ENCODE measurements around the gene MAN1C1.
"Not testable (repeated sequence)": the region's sequence is repeated elsewhere in the genome, so short reads cannot be mapped to it uniquely, and the experiment has no call there.

Gene MAN1C1

DNA sequence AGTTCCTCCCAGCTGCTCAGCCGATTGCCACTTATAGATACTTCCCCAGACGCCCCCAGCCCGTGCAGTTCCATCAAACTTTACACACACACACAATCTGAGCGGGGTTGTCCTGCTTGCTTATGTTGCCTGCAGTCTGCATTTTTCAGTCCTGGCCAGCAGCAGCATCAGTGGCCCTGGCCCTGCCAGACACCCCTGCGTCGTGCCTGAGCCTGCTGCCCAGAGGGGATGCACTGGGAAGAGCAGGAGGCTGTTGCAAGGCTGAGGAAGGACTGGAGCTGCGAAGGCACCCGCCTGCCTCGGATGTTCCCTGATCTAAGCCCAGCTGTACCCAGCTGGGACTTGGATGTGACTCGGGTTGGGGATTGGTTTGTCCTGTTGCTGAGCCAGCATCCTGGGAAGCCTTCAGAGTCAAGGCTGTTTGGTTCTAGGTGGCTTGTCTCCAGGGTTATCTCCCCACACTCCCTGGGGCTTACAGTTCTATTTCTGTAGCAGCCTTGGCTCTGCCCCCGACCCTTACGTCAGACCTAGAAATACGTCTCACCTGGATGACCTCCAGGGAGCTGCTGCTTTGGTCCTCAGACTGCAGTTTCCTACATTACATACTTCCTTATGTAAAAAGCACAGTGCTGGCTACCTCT is 42.3 kb downstream of the MAN1C1 start:
- no peak for DNase-seq

DNA sequence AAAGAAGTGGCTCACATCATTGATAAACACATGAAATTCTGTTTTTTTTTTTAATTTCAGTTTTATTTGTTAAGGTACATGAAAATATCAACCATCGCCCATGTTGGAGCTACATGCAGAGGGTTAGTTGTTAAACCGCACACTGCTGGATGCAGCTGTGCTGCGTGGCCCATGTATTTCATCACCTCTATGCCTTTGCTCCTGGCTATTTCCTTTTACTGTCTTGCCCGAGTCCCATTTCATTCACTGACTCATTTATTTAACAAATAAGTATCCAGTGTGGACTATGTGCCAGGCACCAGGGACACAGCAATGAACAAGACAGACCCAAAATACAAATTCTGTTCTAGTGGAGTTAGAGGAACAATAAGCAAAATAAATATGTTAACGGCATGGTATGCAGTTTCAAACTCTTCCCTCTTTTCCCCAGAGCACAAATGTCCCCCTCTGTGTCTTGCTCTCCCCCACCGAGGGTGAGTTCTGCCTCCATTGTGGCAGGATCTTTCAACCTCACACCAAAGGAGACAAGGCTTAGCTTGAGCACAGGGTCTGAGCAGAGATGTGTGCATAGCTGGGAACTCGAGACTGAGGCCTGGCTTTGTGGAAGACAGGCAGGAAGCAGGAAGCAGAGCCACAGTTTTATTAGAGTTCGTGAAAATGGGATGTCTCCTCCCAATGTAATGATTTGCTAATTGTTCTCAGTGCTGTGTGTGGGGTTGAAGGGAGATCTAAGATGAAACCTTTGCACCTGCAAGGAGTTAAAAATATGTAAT is 44.6 kb downstream of the MAN1C1 start:
- DNase-seq = peak; percentile 31

DNA sequence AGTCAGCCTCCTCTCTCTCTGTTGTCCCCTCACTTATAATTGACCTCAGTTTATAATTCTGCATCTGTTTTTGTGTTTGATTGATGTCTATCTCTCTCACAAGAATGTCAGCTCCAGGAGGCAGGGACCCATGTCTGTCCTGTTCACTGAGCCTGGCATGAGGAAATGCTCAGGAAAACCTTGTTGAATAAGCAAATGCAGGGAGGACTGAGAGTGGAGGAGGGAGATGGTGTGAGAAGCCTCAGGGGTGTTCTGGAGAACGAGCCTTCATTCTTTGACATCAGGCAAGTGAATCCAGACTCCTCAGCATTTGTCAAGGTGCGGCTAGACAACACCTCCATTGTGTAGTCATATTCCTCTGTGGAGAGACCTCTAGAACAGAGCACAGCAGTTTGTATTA is 45.5 kb downstream of the MAN1C1 start:
- peak; percentile 16 for DNase-seq

DNA sequence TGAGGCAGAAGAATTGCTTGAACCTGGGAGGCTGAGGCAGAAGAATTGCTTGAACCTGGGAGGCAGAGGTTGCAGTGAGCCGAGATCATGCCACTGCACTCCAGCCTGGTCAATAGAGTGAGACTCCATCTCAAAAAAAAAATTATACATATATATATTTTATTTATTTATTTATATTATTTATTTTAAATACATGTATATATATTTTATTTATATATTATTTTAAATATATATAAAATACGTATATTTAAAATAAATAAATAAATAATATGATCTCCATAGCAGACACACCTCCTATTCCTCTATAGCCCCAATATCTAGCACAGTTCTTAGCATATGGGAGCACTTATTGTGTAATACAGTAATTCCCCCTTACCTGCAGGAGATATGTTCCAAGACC is 46.4 kb downstream of the MAN1C1 start:
- DNase-seq = not testable (repeated sequence)

DNA sequence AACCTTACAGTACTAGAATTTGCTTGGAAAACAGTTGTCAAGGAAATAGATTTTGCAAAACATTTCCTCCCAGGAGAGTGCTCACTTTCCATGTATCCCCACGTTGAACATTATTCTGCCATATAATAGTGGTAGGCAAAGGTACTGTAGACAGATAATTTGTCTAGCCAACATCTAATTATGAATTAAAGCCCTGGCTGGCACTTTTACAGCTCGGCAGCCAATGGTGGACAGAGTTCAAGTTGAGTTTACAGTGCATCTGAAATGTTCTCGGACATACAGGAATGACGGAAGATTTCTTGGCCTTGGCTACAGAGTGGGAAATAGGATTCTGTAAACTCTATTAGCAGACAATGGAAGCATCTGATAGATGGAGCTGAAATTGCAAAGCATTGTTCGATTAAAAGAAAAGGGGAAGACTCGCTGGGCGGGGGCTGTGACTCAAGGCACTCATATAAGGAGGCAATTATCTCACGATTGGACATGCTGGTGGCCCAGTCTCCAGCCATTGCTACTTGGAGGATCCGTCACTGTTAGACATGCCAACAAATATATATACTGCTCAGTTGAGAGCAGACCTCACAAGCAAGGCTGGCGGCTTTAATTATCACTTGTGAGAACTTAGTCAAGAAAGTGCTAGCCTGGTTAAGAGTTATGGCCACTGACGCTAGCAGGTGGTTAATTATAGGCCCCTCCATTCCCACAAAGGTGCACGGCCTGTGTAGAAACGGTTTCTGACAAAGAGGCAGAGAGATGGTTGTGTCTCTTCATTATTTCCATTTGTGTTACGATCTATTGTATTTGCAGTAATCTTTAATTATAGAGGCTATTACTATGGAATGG is 48.0 kb downstream of the MAN1C1 start:
- peak; percentile 60 for DNase-seq

DNA sequence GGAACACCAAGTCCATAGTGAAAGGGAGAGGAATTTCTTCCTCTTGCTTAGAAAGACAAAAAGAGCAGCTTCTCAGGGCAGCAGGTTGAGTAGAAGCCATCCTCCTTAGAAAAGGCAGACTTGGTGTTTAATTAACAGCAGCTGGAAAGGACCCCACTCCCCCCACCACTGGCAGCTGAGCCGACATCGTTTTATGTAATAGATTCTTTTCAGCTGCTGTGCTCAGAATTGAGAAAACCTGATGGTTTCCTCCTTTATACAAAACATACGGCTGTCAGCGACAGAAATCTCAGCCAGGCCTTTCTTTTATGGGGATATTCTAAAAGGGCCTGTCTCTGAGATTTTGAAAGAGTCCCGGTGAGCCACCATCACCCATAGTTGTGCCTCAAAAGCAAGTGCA is 49.9 kb downstream of the MAN1C1 start:
- no peak for DNase-seq

DNA sequence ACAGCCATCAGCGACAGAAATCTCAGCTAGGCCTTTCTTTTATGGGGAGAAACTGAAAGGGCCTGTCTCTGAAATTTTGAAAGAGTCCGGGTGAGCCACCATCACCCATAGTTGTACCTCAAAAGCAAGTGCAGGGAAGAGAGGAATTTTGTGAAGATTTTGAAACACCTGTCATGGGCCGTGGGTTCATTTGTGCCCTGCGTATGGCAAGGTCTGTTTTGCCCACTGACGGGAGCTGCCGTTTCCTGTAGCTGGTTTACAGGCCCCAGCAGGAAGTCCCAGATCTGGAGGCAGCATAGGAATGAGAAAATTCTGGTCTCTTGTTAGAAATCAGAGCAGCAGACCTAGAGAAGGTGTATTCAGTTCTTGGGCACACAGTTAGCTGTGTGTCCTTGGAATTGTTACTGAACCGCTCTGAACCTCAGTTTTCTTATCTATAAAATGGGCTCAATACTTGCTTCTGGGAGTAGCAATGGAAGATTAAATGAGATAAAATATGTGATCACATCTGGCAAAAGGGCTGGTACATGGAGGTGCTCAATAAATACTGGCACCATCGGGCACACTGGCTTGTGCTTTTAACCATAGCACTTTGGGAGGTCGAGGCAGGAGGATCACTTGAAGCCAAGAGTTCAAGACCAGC is 52.5 kb downstream of the MAN1C1 start:
- no peak for DNase-seq

DNA sequence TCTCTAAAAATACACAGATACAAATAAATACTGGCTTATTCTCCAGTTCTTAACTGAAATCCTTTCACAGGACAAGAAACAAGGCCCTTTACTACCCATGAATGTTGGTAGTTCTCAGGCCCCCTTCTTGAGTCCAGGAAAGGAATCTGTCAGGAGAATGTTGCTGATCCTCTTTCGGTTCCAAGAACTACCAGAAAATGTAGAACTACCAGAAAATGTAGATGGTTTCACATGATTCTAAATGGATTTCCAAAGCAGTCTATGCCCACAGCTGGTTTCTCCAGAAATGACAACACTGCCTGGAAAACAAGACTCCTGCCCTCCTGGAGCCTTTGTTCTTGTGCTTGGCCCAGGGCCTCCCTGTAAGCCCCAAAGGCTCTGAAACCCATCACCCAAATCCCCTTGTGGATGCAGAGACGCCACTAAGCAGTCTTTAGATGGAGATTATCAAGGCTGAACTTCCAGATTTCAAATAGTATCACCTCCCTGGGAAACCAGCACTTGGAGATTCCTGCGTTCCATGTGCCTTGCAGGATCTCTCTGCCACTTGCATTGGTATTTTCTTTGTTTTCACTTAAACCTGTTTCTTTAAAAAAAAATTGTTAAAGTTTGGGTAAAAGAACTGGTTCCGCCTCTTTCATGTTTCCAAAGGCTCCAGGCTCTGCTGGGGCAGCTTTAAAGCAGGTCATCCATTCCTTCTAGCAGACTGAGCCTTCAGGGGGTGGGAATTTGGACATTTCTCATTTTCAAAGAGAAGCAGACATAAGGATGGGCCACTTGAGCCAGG is 53.4 kb downstream of the MAN1C1 start:
- DNase-seq = no peak

DNA sequence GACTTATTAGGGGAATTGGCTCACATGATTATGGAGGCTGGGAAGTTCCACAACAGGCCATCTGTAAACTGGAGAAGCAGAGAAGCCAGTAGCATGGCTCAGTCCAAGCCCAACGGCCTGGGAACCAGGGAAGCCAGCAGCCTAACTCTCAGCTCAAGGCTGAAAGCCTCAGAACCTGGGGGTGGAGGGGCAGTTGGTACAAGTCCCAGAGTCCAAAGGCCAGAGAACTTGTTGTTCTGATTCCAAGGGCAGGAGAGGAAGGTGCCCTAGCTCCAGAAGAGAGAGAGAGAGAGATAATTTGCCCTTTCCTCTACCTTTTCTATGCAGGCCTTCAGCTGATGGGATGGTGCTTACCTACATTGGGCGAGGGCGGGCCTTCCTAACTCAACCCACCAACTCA is 55.3 kb downstream of the MAN1C1 start:
- peak; percentile 36 for DNase-seq

DNA sequence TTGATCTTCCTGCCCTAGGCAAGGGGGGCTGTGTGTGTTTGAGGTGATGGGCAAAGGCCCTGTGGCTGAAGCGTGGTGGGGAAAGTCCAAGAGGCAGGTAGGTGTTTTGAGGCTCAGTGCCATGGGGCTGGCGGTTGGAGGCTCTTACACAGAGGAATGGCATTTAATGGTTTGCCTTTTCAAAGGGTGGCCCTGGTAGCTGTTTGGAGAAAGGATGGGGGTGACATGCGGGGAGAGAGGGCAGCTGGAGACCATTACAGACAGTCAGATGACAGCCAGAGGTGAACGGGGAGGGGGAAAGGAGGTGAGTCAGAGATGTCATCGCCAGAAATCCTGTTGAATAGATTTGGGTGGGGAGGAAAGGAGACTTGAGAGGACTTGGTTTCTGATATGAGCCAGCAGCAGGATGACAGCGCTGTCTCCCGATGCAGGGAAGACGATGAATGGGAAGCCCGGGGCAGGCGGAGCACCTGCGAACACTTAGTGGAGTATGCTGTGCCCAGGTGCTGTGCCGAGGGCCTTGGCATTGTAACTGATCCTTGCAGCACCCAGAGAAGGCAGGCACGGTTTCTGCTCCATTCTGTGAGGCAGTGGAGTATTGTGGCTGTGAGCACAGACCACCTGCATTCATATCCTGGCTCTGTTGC is 56.3 kb downstream of the MAN1C1 start:
- DNase-seq = no peak

DNA sequence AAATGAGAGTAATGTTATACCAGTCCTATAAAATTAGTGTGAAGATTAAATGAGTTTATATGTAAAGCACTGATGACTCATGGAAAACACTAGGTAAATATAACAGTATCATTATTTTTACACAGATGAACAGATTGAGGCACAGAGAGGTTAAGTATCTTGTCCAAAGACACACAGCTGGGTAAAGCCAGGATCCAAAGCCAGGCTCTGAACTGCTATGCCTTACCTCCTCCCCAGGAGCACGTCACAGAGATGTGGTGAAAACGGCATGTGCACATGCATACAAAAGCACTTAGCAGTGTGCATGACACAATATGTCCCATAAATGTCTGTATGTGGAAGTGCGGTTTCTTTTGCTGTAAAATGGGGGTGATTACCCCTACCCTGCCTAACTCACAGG is 56.9 kb downstream of the MAN1C1 start:
- DNase-seq = no peak

DNA sequence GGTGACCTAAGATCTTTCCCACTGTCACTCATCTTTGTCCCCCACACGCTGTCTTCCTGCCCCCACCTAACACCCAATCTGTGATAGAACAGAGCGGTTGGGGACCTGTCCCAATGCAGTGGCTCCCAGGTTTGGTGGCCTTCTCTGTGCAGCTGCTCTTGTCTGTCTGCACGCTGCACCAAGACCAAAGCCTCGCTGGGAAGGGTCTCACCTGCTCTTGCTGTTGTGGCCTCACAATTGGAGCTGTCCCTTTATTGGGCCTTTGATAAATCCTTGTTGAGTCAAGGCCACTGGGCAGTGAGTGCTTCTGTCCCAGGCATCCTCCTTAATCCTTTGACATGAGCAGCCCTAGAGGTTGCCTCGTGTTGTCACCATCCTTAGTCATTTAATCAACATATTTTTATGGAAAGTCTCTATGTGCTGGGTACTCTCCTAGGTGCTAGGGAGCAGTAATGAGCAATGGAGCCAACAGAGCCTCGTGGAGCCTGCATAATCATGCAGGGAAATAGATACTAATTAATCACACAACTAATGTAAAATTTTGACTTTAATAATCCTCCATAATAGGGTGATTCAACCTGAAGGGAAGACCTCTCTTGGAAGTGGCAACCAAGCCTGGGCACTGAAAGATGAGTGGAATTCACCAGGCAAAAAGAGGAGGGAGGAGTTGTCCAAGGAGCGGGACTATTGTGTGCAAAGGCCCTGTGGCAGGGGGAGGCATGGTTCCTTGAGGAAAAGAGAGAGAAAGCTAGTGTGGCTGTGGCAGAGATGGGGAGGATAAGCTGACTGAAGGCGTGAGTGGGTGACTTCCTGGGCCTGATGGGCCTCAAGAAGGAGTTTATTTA is 57.6 kb downstream of the MAN1C1 start:
- DNase-seq = no peak

DNA sequence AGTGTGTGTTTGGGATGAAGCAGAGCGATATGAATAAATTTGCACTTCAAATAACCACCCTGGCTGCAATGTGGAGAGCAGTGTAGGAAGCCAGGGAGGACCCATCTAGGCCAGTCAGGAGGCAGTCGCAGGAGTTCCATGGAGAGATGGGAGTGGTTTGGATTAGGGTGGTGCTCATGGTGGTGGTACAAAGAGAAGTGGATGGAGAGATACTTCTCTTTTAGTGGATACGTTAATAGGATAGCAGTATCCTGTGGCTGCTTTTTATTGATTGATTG is 58.2 kb downstream of the MAN1C1 start:
- DNase-seq = no peak

DNA sequence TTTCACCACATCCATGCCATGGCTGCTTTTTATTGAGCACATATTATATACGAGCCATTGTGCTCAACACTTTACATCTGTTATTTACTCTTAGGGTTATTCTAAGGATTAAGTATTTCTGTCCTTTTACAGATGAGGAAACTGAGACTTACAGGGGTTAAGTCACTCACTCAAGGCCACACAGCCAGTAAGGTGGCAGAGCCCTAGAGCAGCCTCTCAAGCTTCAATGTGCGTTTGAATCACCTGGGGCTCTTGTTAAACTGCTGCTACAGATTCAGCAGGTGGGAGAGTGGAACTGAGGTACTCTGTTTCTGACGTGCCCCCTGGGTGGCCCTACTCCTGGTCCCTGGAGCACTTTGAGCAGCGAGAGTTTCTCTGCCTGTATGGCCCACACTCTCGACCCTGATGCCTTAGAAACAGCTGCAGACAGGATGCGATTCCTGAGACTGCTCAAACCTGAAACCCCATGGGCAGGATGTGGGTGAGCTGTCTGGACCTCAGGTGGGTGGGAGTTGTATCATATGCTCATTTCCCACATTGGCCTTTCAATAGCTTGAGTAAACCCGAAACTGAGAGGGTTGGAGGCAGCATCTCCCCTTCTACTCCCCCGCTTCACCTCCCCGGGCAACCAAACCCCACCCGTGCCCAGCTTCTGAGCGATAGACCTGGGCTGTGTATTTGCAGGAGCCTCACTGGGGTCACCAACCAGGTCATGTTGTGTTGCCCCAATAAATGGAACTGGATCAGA is 59.3 kb downstream of the MAN1C1 start:
- DNase-seq = no peak

DNA sequence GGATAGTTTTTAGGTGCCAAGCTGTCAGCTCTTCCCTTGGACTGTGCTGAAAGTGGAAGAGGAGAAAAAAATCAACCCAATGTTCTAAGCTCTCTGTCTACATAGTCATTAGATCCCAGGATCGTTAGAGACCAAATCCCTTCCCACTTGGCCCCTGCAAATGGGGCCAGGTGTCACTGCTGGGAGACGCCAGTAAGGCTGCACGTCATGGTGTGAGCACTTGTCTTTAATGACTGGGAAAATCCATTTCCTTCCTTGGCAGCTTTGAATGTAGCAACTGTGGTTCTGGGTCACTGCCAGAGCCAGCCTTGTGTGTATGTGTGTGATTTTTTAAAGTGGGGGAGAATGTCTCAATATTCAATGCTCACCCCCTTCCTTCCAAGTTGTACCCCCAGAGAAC is 59.9 kb downstream of the MAN1C1 start:
- DNase-seq = no peak

DNA sequence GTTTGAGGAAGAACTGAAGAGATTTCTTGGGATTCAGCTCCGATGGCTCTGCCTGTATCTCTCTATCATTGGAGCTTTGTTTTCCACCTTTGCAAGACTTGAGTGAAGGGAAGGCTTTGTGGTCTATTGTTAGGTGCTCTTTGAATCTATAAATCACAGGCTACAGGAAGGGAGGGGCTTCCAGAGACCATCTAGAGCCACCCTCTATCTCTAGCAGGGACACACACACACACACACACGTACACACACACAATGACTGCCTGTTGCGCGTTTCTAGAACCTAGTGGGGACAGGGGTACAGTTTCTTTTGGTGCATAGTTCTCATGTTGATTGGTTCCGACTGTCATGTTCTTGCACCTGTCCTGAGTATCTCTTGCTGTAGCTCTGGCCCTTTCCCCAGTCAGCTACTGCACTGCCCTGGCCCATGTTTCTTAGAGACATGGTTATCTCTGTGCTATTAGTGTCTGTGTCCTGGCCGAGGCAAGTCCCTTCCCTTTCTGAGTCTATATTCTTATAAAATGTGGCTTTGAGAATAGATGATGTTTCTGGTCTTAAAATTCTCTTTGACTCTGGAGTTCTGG is 60.7 kb downstream of the MAN1C1 start:
- DNase-seq = no peak

DNA sequence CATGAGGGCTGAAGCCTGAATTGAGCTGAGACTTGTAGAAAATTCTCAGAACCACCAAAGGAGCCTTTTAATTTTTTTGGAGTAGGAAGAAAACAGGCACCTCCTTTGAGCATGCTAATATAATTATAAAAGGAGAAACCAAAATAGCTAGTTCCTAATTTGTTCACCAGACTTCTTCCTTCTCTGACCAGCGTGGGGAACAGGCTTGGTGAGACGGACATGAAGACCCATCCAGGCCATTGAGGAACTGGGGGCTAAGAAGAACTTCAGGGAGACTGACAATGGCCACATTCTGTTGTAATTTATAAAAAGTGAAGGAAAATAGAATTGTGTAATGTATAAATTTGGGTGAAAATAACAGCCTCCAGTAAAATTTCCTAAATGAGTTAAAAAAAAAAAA is 62.6 kb downstream of the MAN1C1 start:
- no peak for DNase-seq

DNA sequence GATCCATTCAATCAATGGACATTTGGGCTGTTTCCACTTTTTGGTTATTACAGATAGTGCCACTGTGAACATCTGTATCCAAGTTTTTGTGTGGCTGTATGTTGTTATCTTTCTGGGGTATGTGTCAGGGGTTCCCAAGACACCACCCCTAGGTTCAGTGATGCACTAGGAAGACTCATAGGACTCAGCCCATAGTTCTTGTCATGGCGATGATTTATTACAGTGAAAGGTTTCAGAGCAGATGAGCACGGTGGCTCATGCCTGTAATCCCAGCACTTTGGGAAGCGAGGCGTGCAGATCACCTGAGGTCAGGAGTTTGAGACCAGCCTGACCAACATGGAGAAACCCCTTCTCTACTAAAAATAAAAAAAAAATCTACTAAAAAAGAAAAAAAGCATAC is 64.1 kb downstream of the MAN1C1 start:
- DNase-seq = no peak

DNA sequence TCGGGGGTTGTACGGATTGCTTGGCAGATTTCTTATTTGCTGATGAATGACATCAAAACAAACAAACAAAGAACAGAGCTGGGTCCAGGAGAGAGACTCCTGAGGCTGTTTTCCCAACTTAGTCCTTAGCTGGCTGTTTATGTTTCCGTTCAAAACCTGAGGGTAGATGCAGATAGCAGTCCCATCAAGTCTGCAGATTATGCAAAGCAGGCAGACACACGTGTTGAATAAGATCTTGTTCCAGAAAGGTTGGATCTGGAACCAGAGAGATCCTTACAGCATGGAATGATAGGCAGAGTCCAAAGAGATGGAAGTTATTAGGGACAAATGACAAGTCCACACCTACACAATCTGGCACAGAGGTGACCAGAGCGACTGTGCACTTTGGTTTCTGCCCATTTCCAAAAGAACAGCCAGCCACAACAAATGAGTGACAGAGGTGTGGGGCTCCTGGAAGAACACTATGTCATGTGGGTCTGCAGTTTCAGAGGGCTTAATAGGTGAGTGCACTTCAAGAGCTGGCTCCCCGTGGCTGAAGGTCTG is 65.5 kb downstream of the MAN1C1 start:
- no peak for DNase-seq

DNA sequence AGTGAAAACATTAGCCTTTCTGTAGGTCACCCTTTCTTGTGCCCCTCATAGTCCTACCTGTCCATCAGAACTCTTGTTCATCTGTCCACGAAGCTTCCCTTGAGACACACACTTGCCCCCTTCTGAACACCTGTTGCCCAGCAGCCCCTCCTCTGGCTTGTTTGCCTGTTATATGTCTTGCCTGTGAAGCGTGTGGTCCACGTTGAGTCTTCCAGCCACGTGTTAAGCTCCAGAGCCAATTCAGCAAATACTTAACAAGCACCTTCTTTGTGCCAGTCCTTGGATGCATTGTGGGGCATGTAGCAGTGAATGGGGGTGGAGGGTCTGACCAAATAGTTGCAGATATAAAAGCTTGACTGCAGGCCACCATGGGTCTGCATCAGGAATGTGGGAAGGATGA is 66.6 kb downstream of the MAN1C1 start:
- no peak for DNase-seq
